GM21447 (cell line): Measurements from ENCODE around the gene GNG2.

Source experiments
- ATAC-seq: cut with Tn5 transposase; IDR thresholded peaks from one replicate; pipeline ENCODE4 v1.9.1; 2021; ENCODE audit not compliant: unreplicated experiment

GNG2 gene

DNA sequence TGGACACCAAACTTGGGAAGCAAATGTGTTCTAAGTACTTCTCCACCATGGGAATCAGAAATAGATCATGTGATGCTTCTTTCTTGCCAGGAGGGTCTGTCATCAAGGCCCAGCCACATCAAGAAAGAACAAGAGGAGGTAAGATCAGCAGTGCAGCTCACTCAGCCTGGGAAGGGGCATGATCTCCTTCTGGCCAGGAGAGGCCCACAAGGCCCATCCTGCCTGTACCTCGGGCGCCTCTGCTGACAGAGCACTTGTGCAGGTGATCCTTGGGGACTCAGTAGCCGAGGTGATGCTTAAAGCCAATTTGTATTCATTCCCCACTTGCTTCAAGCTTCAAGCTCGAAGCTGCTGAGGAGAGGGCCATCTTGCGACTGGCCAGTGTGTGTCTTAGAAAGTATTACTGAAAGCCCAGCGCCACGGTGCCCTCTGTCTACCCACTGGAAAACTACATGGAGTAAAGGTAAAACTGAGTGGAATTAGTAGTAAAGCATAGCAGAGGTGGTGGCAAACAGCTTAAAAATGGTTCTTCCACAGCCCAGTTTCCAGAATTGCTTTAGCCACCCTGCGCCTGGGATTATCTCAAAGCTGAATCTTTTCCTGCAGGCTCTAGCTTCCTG, 155.1 kb downstream of the GNG2 start:
- no peak for ATAC-seq

DNA sequence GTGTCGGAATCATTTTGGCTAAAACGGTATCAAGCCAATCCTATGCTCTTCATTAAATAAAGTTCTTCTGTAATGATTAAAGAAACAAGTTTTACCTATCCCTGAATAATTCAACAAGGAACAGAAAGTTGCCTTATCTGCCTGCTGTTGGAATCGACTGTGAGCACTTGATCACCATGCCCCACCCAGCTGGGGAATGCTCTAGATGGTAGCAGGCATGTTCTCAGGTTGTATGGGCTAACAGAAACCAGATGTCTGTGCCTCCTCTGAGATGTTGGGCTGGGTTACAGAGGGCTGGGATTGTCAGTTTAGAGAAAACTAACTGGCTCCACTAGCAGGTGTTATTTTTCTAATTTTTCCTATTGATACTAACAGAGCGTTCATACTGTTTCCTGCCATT, 157.8 kb downstream of the GNG2 start:
- no peak for ATAC-seq

DNA sequence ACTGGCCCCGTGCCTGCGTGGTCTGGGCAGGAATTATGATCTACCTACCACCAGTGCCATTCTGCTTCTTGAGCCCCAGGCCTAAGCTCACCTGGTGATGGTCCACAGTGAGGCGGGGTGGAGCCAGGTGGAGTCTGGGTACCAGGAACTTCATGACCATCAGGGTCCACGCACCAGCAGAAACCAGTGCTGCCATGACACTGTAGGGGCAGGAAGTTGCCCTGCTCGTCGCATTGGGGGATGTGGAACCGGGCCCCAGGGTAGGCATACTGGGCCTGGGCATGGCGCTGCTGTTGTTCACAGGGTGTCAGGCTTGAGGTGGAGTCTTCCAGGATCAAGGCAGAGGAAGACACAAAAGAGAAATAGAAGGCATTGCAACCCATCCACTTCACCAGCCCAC, 158.6 kb downstream of the GNG2 start:
- no peak for ATAC-seq
